ENCODE results near the gene PACSIN1.

PACSIN1 gene

DNA sequence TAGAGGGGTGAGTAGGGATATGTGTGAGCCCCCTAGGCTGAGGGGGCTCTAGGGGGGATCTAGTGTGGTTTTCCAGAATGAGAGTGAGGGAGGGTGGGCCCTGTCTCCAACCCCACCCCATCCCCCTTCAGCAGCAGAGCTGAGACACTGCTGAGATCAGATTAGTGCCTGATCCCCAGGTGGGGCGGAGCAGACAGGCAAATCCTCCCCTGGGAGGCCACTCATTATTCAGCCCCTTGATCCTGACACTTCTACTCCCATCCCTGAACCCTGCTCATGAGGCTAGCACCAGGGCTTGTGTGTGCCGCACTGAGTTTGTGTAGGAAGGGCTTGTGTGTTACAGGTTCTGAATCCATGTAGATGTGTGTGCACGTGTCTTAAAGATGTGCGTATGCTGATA is 47.8 kb downstream of the PACSIN1 start:
- no peak for TF ChIP-seq CTCF (conservative IDR thresholded peaks at IDR 0.05; ENCODE audit: low read depth, low read length)
- DNase-seq (ENCODE audit: low read depth) = no peak
- H3K4me3 ChIP-seq (ENCODE audit: low read depth, low read length) = no peak overlapping the region

GRCh38 chr6:34514112-34514511 is 48.2 kb downstream of the PACSIN1 start:
- TF ChIP-seq CTCF (conservative IDR thresholded peaks at IDR 0.05; ENCODE audit: low read depth, low read length) = no peak
- DNase-seq (ENCODE audit: low read depth) = no peak
- H3K4me3 ChIP-seq (ENCODE audit: low read depth, low read length) = no peak overlapping the region

DNA sequence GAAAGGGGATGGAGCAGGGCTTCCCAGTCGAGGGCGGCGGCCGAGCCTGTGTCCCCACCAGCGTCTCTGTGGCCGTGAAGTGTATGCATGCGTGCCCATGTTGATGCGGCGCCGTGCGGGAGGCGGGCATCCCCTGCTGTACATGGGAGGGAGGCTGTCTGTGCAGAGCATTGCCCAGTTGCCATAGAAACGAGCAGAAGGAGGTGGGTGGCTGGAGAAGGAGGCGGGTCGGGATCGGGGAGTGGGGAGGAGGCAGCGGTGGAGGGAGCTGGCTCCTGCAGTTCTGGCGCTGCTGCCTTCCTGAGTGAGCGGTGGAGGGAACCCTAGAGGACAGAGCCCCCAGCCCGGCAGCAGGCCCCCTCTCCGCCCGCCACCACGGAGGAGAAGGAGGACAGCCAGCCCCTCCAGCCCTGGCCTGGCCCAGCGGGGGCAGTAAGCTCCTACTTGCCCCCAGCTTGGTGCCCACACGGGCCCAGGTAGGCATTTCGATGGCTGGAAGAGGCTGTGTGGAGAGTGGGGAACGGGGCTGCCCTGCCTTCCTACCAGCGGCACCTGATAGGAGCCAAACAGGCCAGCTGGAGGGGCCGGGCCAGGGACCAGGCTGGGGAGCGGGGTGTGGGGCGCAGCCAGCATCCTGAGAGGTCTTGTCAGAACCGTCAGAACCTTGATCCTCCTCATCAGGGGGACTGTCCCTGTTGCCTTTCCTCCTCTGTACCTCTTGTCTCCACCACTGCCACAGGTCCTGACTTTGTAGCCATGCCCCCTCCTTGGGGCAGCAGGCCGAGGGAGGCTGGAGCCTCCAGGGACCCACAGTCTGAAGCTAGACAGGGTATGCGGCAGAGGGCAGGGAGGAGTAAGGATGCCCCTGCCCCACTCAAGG is 49.0 kb downstream of the PACSIN1 start:
- peak; percentile 80 for DNase-seq (ENCODE audit: low read depth)
- no peak for TF ChIP-seq CTCF (conservative IDR thresholded peaks at IDR 0.05; ENCODE audit: low read depth, low read length)
- no peak overlapping the region for H3K4me3 ChIP-seq (ENCODE audit: low read depth, low read length)

GRCh38 chr6:34515473-34516387 is 49.9 kb downstream of the PACSIN1 start:
- no peak for TF ChIP-seq CTCF (conservative IDR thresholded peaks at IDR 0.05; ENCODE audit: low read depth, low read length)
- H3K4me3 ChIP-seq (ENCODE audit: low read depth, low read length) = no peak overlapping the region
- no peak for DNase-seq (ENCODE audit: low read depth)

- TF ChIP-seq CTCF (conservative IDR thresholded peaks at IDR 0.05; ENCODE audit: low read depth, low read length) = no peak
- no peak overlapping the region for H3K4me3 ChIP-seq (ENCODE audit: low read depth, low read length)
- no peak for DNase-seq (ENCODE audit: low read depth)
Measured at GRCh38 chr6:34516391-34517324, 50.8 kb downstream of the PACSIN1 start.

GRCh38 chr6:34517461-34517881 is 51.6 kb downstream of the PACSIN1 start:
- TF ChIP-seq CTCF (conservative IDR thresholded peaks at IDR 0.05; ENCODE audit: low read depth, low read length) = no peak
- H3K4me3 ChIP-seq (ENCODE audit: low read depth, low read length) = no peak overlapping the region
- DNase-seq (ENCODE audit: low read depth) = no peak
